K562 (cell line): ENCODE data around the gene AMIGO1. TPM values are rescaled to one million over a fixed set of nuclear protein-coding genes. Genes with fewer than 3 reads are reported as not detected.

Experiments used
- CHD2 ChIP-seq: IDR thresholded peaks from 2 replicates; pipeline ENCODE4 v1.6.1; 2011; ENCODE audit warnings: low read depth, low read length
- CLOCK ChIP-seq: fragments of 250-450 bp; sonication (Bioruptor Pico); IDR thresholded peaks from 2 replicates; pipeline ENCODE4 v1.4.0; 2020; ENCODE audit warnings: mild to moderate bottlenecking, moderate library complexity, borderline replicate concordance
- E2F6 ChIP-seq, 2 experiments: IDR thresholded peaks; 2 replicates each; pipeline ENCODE4 v1.6.1; 2011; ENCODE audit warnings: borderline replicate concordance in 1 of 2, control low read depth in 1 of 2, low read depth in 1 of 2, low read length in 1 of 2, mild to moderate bottlenecking in 1 of 2, mixed read lengths in 1 of 2, moderate library complexity in 1 of 2; ENCODE audit not compliant: insufficient read depth in 1 of 2, insufficient read length in 1 of 2, poor library complexity in 1 of 2, severe bottlenecking in 1 of 2; ENCODE audit errors: extremely low read depth in 1 of 2
- ETS2 ChIP-seq: IDR thresholded peaks from 2 replicates; pipeline ENCODE4 v1.6.1; 2016; ENCODE audit warnings: borderline replicate concordance, missing genetic modification characterization, mild to moderate bottlenecking, moderate library complexity, missing compliant biosample characterization; ENCODE audit not compliant: poor library complexity, severe bottlenecking
- EZH2 ChIP-seq: IDR thresholded peaks from 2 replicates; pipeline ENCODE4 v1.6.1; 2012; ENCODE audit warnings: low read depth, mild to moderate bottlenecking, inconsistent platforms, low read length, borderline replicate concordance
- FUS ChIP-seq: fragments of 200-400 bp; formaldehyde crosslinking; optimal IDR thresholded peaks from 2 replicates; pipeline ENCODE3; 2017; ENCODE audit warnings: low read depth, low read length
- HINFP ChIP-seq: fragments of 450-650 bp; conservative IDR thresholded peaks from 2 replicates; pipeline ENCODE4 v1.6.1; 2016; ENCODE audit warnings: missing genetic modification characterization, low read depth, mild to moderate bottlenecking, control low read depth, missing compliant biosample characterization
- HSF4 ChIP-seq: fragments of 250-450 bp; sonication (Bioruptor Pico); IDR thresholded peaks from 2 replicates; pipeline ENCODE4 v2.1.2; 2022; ENCODE audit warnings: mild to moderate bottlenecking, moderate library complexity, borderline replicate concordance
- NCOR1 ChIP-seq: fragments of 450-650 bp; IDR thresholded peaks from 2 replicates; pipeline ENCODE4 v1.6.1; 2016; ENCODE audit warnings: mild to moderate bottlenecking, moderate library complexity
- RFX5 ChIP-seq: IDR thresholded peaks from 2 replicates; pipeline ENCODE4 v1.6.1; 2011; ENCODE audit warnings: low read depth, mild to moderate bottlenecking, improper control_type of control experiment, low read length
- STAT5B ChIP-seq: fragments of 250-450 bp; sonication (Bioruptor Pico); IDR thresholded peaks from 2 replicates; pipeline ENCODE4 v1.8.0; 2021; ENCODE audit warnings: mild to moderate bottlenecking, inconsistent platforms
- TCF3 ChIP-seq: sonication (generic); formaldehyde crosslinking; IDR thresholded peaks from 2 replicates; pipeline ENCODE4 v1.4.0; 2020; ENCODE audit warnings: mild to moderate bottlenecking, missing genetic modification reagents
- ZNF583 ChIP-seq: fragments of 250-450 bp; sonication (Bioruptor Pico); IDR thresholded peaks from 2 replicates; pipeline ENCODE4 v1.4.0; 2020
- polyA plus RNA-seq, 8 experiments: library from polyadenylated mRNA; depleted of rRNA in 4 of 8; stranded (reverse) in 5 of 8; unstranded in 3 of 8; fragments of >200 nt; fragmentation: Nextera tagmentation in 2 of 8; fragmentation: Illumina TruSeq in 1 of 8; extraction: Ambion mirVana in 2 of 8; extraction: Trizol in 1 of 8; gene quantifications; 2 replicates each; pipeline versions ENCODE4 v1.2.1 to v1.2.3, GENCODE V29; 2011 to 2014; ENCODE audit warnings: inconsistent platforms in 1 of 8, missing spikeins in 1 of 8
- total RNA-seq, 7 experiments: library from RNA; depleted of rRNA in 6 of 7; stranded (reverse); fragments of >200 nt in 6 of 7; fragmentation: Illumina TruSeq in 2 of 7; extraction: Trizol in 2 of 7; gene quantifications; 2 replicates each; pipeline versions ENCODE4 v1.2.1 to v1.2.3, GENCODE V29; 2011 to 2021; ENCODE audit warnings: low replicate concordance in 1 of 7
- TF ChIP-seq, protein P1 (sequence below), 2 experiments: fragments of 450-650 bp in 1 of 2; IDR thresholded peaks; 2 replicates each; pipeline ENCODE4 v1.6.1; 2011 to 2017; ENCODE audit warnings: low read depth in 2 of 2, antibody characterized with exemption in 1 of 2, borderline replicate concordance in 1 of 2, low read length in 1 of 2, mild to moderate bottlenecking in 1 of 2, mixed read lengths in 1 of 2; ENCODE audit not compliant: control insufficient read depth in 1 of 2
- TF ChIP-seq, protein P2 (sequence below): fragments of 200-400 bp; formaldehyde crosslinking; IDR thresholded peaks from 2 replicates; pipeline ENCODE4 v1.6.1; 2017; ENCODE audit warnings: mild to moderate bottlenecking, low read depth, low read length, moderate library complexity

AMIGO1 gene
- total and polyA plus RNA-seq, 9 of the 15 experiments (the other 6 are each of a cell fraction or from before 2014, with no cell fraction given): 0.24 to 1.0 (median 0.54) TPM

GRCh38 chr1:109546311-109547109, 37.0 kb upstream of the AMIGO1 start (continued):
- TF ChIP-seq, protein P1, sequence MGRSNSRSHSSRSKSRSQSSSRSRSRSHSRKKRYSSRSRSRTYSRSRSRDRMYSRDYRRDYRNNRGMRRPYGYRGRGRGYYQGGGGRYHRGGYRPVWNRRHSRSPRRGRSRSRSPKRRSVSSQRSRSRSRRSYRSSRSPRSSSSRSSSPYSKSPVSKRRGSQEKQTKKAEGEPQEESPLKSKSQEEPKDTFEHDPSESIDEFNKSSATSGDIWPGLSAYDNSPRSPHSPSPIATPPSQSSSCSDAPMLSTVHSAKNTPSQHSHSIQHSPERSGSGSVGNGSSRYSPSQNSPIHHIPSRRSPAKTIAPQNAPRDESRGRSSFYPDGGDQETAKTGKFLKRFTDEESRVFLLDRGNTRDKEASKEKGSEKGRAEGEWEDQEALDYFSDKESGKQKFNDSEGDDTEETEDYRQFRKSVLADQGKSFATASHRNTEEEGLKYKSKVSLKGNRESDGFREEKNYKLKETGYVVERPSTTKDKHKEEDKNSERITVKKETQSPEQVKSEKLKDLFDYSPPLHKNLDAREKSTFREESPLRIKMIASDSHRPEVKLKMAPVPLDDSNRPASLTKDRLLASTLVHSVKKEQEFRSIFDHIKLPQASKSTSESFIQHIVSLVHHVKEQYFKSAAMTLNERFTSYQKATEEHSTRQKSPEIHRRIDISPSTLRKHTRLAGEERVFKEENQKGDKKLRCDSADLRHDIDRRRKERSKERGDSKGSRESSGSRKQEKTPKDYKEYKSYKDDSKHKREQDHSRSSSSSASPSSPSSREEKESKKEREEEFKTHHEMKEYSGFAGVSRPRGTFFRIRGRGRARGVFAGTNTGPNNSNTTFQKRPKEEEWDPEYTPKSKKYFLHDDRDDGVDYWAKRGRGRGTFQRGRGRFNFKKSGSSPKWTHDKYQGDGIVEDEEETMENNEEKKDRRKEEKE (IDR thresholded peaks at IDR 0.05; ENCODE audit: borderline replicate concordance in 1 of 2, control insufficient read depth in 1 of 2, low read depth in 2 of 2, low read length in 1 of 2): no peak
- no peak for TF ChIP-seq NCOR1
- no peak for TF ChIP-seq ZNF583 (CRISPR knock-in tag)
- no peak for TF ChIP-seq CLOCK (CRISPR knock-in tag)
- TF ChIP-seq STAT5B (CRISPR knock-in tag): no peak
- no peak for TF ChIP-seq E2F6 (IDR thresholded peaks at IDR 0.05; ENCODE audit: borderline replicate concordance in 1 of 2, extremely low read depth in 1 of 2, insufficient read depth in 1 of 2, insufficient read length in 1 of 2, low read depth in 1 of 2, low read length in 1 of 2, poor library complexity in 1 of 2, severe bottlenecking in 1 of 2)
- no peak for TF ChIP-seq CHD2
- 0 out of 2 replicates have a peak, but pooled peaks have one; percentile 19 for TF ChIP-seq TCF3 (CRISPR knock-in tag)
- TF ChIP-seq HINFP (tag): no peak
- TF ChIP-seq EZH2: no peak
- TF ChIP-seq HSF4 (CRISPR knock-in tag): no peak
- TF ChIP-seq RFX5: no peak
- TF ChIP-seq ETS2 (tag): no peak
- no peak for TF ChIP-seq FUS
- TF ChIP-seq, protein P2, sequence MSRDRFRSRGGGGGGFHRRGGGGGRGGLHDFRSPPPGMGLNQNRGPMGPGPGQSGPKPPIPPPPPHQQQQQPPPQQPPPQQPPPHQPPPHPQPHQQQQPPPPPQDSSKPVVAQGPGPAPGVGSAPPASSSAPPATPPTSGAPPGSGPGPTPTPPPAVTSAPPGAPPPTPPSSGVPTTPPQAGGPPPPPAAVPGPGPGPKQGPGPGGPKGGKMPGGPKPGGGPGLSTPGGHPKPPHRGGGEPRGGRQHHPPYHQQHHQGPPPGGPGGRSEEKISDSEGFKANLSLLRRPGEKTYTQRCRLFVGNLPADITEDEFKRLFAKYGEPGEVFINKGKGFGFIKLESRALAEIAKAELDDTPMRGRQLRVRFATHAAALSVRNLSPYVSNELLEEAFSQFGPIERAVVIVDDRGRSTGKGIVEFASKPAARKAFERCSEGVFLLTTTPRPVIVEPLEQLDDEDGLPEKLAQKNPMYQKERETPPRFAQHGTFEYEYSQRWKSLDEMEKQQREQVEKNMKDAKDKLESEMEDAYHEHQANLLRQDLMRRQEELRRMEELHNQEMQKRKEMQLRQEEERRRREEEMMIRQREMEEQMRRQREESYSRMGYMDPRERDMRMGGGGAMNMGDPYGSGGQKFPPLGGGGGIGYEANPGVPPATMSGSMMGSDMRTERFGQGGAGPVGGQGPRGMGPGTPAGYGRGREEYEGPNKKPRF: no peak
